ENCODE data around the gene UST.

Gene UST

GRCh38 chr6:149015535-149016525 is 269.0 kb downstream of the UST start:
- no peak for DNase-seq

- DNase-seq: no peak
Observed at GRCh38 chr6:149016716-149017115, 269.9 kb downstream of the UST start.

DNA sequence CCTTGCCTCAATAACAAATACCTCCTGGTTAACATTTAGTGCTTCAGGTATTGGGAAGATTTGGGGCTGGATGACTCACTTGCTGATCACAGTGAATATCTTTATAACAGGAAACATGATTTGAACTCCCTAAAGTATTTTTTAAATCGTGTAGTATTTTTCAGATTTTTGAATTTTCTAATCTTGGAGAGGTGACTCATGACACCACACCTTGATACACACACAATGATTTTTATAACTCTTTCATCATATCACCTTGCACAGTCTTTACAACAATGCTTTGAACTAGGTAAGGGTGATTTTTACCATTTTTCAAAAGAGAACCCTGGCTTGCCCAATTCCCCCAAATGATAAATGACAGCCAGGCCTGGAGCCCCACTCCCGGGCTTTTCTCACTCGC is 273.5 kb downstream of the UST start:
- DNase-seq: no peak

DNA sequence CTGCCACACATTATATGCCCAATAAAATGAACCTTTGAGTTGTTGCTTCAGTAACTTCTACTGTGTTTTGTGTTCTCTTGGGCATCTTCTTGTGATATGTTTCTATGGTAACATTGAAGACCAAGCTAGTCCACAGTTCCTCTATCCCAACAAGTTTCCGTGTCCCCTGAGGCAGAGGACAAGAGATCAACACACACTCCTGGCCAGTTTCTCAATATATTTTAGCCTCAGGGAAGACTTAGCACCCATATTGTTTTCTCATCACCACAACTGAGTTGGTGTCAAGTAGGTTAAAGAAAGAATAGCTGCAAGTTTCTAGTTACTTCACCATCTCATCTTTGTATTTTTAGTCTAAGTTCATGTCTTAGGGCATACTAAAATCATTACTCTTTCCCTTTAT is 277.5 kb downstream of the UST start:
- no peak for DNase-seq

GRCh38 chr6:149025061-149025460 is 278.2 kb downstream of the UST start:
- no peak for DNase-seq

- peak; percentile 56 for DNase-seq
Observed at GRCh38 chr6:149026530-149026942, 279.7 kb downstream of the UST start.

GRCh38 chr6:149027484-149027883 is 280.7 kb downstream of the UST start:
- DNase-seq: no peak

DNA sequence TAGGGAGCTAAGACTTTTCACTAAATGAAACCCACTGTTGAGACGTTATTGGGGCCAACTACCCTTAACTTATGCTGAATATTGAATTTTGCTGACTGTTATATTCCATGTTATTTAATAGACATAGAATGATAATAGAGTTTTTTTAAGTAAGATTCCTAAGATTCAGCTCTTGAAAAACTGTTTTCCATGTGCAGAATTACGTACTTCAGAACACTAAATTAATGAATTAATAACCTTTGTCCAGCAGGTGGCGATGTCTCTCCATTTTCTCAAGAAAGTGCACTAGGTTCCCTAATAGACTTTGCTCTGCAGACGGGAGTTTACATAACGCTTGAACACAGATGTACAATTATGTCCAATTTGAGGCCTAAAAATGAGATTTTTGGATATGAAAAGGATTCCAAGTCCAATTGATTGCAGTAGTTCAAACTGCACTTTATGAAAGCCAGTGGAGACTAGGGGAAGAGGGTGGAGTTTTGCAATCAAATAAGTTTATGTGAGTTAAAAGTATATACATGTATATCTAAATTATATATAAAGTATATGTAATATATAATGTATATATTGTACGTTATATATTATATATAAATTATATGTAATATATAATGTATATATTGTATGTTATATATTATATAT is 282.1 kb downstream of the UST start:
- DNase-seq: peak; percentile 91

- DNase-seq: peak; percentile 23
Observed at GRCh38 chr6:149031201-149031858, 284.5 kb downstream of the UST start.

- DNase-seq: peak; percentile 88
Observed at GRCh38 chr6:149031859-149032598, 285.2 kb downstream of the UST start.

DNA sequence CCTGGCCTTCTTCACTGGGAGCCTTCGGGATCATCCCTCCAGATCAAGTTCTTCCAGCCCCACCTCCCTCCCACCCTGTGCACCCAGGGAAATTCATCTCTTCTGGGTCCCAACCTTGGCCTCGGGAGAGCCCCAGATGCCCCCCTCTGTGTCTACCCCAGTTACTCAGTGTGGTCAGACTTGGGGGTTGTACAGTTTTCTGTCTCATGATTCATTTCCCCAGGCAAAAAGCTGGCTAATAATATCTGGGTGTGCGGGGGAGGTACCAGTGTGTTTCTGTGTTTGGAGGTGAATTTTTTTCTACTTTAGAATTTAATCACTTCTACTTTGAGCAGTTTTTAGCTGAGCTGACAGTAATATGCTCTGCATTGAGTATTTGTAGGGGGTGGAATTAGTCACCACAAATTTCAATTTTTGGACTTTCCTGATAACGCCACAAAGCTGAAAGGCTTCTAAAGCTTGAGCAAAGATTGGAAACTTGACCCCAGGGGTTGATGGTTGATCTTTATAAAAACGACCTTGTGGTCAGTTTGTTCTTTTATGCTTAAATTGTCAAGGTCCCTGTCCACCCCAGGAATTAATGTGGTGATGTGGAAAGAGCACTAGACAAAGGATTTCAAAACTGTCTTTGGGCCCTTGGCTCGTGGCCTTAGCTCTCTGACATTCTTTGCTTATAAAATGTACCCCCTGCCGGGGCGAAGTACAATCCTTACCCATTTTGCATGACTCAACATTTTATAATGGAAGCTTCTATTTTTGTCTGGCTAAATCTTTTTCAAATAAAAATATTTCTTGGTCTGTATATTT is 286.0 kb downstream of the UST start:
- DNase-seq: peak; percentile 95

GRCh38 chr6:149033454-149033853 is 286.6 kb downstream of the UST start:
- peak; percentile 79 for DNase-seq

- no peak for DNase-seq
Observed at GRCh38 chr6:149035766-149036165, 288.9 kb downstream of the UST start.

DNA sequence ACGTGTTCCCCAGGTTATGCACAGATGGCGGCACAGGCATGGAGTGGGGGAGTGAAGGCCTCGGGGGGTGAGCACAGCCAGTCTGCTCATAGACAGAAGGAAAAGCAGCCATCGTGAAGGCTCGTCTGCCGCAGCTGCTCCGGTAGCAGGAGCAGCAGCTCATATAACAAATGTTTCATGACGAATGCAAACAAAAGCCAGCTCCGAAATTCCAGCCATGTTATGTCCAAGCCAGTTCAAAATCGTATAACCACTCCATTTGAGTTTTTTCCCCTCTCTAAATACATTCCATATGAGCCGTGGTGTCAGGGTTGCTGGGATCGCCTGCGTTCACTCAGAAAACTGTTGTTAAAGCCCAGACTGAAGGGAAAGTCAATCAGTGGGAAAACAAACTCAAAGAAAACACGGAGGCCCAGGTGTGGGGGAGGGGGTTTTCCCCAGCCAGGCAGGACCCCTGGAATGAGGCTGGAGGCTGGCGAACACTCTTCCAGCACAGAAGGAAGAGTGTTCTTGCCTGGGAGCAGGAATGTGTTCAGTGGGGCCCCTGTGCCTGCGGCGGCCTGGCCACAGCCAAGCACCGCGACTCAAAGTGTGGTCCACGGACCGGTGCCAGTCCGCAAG is 290.3 kb downstream of the UST start:
- no peak for DNase-seq

GRCh38 chr6:149039025-149039424 is 292.2 kb downstream of the UST start:
- DNase-seq: peak; percentile 46

- no peak for DNase-seq
Observed at GRCh38 chr6:149041953-149042352, 295.1 kb downstream of the UST start.

DNA sequence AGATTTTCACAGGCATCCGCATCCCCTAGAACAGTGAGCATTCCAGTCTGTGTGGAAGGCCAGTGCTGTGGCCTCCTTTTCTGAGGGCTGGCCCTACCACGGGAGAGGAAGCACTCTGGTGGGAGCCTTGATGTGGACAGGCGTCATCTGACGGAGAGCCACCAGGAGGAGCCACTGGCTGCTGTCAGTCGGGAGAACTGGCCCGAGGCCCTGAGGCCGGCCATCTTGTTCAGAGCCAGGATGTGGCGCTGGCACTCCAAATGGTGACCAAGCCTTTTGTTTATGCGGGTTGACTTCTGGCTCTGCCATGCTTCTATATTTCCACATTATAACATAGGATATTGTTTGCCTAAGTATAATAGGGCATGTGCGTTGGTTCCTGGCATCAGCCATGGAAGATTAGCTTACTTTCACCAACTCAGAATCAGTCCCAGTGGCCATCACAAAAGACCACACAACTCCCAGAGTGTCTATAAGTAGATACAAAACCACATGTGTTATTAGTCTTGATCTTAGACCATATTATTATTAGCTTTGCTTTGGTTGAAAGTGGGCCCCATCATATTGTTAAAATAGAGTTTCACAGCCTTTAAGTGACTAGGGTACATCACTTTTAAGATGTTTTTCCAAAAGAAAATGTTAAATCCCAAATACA is 296.8 kb downstream of the UST start:
- peak; percentile 40 for DNase-seq

DNA sequence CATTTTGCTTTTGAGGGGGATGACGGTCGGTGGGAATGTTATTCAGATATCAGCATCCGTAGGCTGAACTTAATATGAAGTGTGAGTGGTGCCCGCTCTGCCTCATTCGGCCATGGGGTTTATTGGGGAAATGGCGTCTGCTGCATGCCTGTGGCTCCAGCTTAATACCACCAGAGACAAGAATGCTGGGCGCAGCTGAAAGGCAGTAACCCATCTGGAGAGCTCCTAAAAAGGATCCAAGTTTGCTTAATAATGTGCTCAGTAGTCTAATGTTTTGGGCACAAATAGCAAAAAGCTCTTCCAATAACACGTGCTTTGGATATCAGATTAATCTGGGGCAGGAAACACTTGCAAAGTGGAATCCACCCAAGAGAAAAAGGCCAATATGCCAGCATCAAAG is 297.7 kb downstream of the UST start:
- DNase-seq: no peak

GRCh38 chr6:149045404-149045803 is 298.6 kb downstream of the UST start:
- peak; percentile 67 for DNase-seq

GRCh38 chr6:149046164-149046821 is 299.5 kb downstream of the UST start:
- no peak for DNase-seq
